PFSK-1 (cell line): ENCODE measurements around the gene NSFL1C.

Experiments used
- POLR2AphosphoS5 ChIP-seq: IDR thresholded peaks from 2 replicates; pipeline ENCODE4 v1.6.1; 2012; ENCODE audit warnings: low read depth, mild to moderate bottlenecking, control low read depth, low read length, moderate library complexity
- SIN3A ChIP-seq: IDR thresholded peaks from 2 replicates; pipeline ENCODE4 v1.6.1; 2012; ENCODE audit warnings: mild to moderate bottlenecking, low read length, moderate library complexity, borderline replicate concordance; ENCODE audit not compliant: insufficient read depth
- TAF1 ChIP-seq: IDR thresholded peaks from 2 replicates; pipeline ENCODE4 v1.6.1; 2012; ENCODE audit warnings: low read length, control low read depth, borderline replicate concordance; ENCODE audit not compliant: insufficient read depth

GRCh38 chr20:1505361-1505760 is 38.7 kb upstream of the NSFL1C start:
- TF ChIP-seq POLR2AphosphoS5 (no peak), SIN3A (no peak), TAF1 (no peak)
